H1 (cell line): ENCODE measurements around the gene GLMN.

Experiments
- GABPA ChIP-seq: IDR thresholded peaks from 2 replicates; pipeline ENCODE4 v1.6.1; 2011; ENCODE audit warnings: mild to moderate bottlenecking, low read length, moderate library complexity, borderline replicate concordance; ENCODE audit not compliant: insufficient read depth
- KDM5A ChIP-seq: fragments of 200-600 bp; IDR thresholded peaks from 2 replicates; pipeline ENCODE4 v1.7.1; 2012; ENCODE audit warnings: mild to moderate bottlenecking, low read length, inconsistent platforms, mixed read lengths
- MAFK ChIP-seq: IDR thresholded peaks from 2 replicates; pipeline ENCODE4 v1.6.1; 2012; ENCODE audit warnings: low read depth, mild to moderate bottlenecking, improper control_type of control experiment, low read length
- PHF8 ChIP-seq: fragments of 200-600 bp; sonication (generic); conservative IDR thresholded peaks from 2 replicates; pipeline ENCODE4 v1.7.1; 2012; ENCODE audit warnings: low read depth, mild to moderate bottlenecking, inconsistent platforms, low read length, moderate library complexity
- RFX5 ChIP-seq: IDR thresholded peaks from 2 replicates; pipeline ENCODE4 v1.6.1; 2011; ENCODE audit warnings: low read depth, low read length, improper control_type of control experiment, borderline replicate concordance
- SUZ12 ChIP-seq: fragments of 200-600 bp; sonication (generic); IDR thresholded peaks from 2 replicates; pipeline ENCODE4 v1.6.1; 2012; ENCODE audit warnings: mild to moderate bottlenecking, inconsistent platforms, low read length, moderate library complexity, mixed read lengths
- TCF12 ChIP-seq: IDR thresholded peaks from 2 replicates; pipeline ENCODE4 v1.6.1; 2011; ENCODE audit warnings: low read depth, mild to moderate bottlenecking, low read length
- YY1 ChIP-seq: IDR thresholded peaks from 2 replicates; pipeline ENCODE4 v1.6.1; 2011; ENCODE audit warnings: low read depth, mild to moderate bottlenecking, low read length
- TF ChIP-seq, protein P1 (sequence below), 3 experiments: IDR thresholded peaks; 1 replicate in 2 of 3; 2 replicates in 1 of 3; pipeline versions ENCODE4 v1.5.1 to v1.6.1; 2011; ENCODE audit warnings: low read length in 3 of 3, mild to moderate bottlenecking in 3 of 3, inconsistent platforms in 2 of 3, low read depth in 1 of 3, moderate library complexity in 1 of 3; ENCODE audit not compliant: insufficient read depth in 1 of 3; ENCODE audit errors: control extremely low read depth in 1 of 3
- TF ChIP-seq, protein P2 (sequence below): IDR thresholded peaks from 2 replicates; pipeline ENCODE4 v1.6.1; 2011; ENCODE audit warnings: low read length, improper control_type of control experiment
- TF ChIP-seq, protein P3 (sequence below): IDR thresholded peaks from 2 replicates; pipeline ENCODE4 v1.6.1; 2012; ENCODE audit warnings: inconsistent platforms

GRCh38 chr1:92340154-92340553 is 41.4 kb upstream of the GLMN start:
- TF ChIP-seq, protein P1, sequence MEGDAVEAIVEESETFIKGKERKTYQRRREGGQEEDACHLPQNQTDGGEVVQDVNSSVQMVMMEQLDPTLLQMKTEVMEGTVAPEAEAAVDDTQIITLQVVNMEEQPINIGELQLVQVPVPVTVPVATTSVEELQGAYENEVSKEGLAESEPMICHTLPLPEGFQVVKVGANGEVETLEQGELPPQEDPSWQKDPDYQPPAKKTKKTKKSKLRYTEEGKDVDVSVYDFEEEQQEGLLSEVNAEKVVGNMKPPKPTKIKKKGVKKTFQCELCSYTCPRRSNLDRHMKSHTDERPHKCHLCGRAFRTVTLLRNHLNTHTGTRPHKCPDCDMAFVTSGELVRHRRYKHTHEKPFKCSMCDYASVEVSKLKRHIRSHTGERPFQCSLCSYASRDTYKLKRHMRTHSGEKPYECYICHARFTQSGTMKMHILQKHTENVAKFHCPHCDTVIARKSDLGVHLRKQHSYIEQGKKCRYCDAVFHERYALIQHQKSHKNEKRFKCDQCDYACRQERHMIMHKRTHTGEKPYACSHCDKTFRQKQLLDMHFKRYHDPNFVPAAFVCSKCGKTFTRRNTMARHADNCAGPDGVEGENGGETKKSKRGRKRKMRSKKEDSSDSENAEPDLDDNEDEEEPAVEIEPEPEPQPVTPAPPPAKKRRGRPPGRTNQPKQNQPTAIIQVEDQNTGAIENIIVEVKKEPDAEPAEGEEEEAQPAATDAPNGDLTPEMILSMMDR (IDR thresholded peaks at IDR 0.05; ENCODE audit: control extremely low read depth in 1 of 3, insufficient read depth in 1 of 3, low read depth in 1 of 3, low read length in 3 of 3) = no peak
- TF ChIP-seq RFX5 = no peak
- TF ChIP-seq, protein P2, sequence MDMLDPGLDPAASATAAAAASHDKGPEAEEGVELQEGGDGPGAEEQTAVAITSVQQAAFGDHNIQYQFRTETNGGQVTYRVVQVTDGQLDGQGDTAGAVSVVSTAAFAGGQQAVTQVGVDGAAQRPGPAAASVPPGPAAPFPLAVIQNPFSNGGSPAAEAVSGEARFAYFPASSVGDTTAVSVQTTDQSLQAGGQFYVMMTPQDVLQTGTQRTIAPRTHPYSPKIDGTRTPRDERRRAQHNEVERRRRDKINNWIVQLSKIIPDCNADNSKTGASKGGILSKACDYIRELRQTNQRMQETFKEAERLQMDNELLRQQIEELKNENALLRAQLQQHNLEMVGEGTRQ = no peak
- TF ChIP-seq YY1 = no peak
- no peak for TF ChIP-seq KDM5A
- TF ChIP-seq PHF8 = no peak
- TF ChIP-seq, protein P3, sequence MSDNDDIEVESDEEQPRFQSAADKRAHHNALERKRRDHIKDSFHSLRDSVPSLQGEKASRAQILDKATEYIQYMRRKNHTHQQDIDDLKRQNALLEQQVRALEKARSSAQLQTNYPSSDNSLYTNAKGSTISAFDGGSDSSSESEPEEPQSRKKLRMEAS = no peak
- TF ChIP-seq MAFK = no peak
- no peak for TF ChIP-seq TCF12
- no peak for TF ChIP-seq GABPA
- TF ChIP-seq SUZ12 = no peak
